Measurements from ENCODE around the gene EBP. TPM values are rescaled to one million over a fixed set of nuclear protein-coding genes. Genes with fewer than 3 reads are reported as not detected.

EBP gene
- total and polyA plus RNA-seq, 2 donors (not counting 3 experiments of a cell fraction or from before 2014, with no cell fraction given): 102 to 183 TPM

DNA sequence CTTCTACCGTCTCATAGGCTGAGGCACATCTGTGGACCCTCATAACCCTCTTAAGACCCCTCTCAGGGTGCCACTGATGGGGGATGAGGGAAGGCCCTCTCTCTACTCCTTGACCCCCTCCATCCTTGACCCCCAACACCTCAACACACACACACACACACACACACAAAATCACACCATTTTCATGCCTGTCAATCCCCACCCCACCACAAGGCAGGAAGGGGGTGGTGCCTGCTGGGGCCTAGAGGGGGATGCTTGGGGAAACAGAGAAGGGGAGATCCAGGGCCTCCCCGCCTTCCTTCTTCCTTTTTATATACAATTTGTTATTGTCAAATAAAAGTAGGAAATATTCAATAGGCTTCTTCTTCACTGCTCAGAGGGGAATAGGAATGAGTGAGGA is 1.2 kb upstream of the EBP start:
- H3K4me3 ChIP-seq (replicated peaks in 1 of 3; ENCODE audit: insufficient read depth in 1 of 3, low read depth in 1 of 3, low read length in 3 of 3): no peak overlapping the region
- H3K4me1 ChIP-seq (ENCODE audit: control insufficient read depth, extremely low read depth, insufficient read depth, low read length): peaks cover 2% of the 10 kb centered on the region
- no peaks in the 10 kb centered on the region for H3K9me3 ChIP-seq (replicated peaks; ENCODE audit: control insufficient read depth, insufficient read depth, low read length)
- peaks cover 13% of the 10 kb centered on the region for H3K79me2 ChIP-seq (ENCODE audit: control insufficient read depth, insufficient read depth, low read length)
- no peaks in the 10 kb centered on the region for H3K27me3 ChIP-seq (ENCODE audit: control insufficient read depth in 2 of 2, insufficient read depth in 2 of 2, low read length in 2 of 2)
- no peaks in the 10 kb centered on the region for H4K20me1 ChIP-seq (replicated peaks; ENCODE audit: control insufficient read depth, extremely low read depth, insufficient read depth, low read length)
- TF ChIP-seq POLR2AphosphoS5 (IDR thresholded peaks at IDR 0.05; ENCODE audit: insufficient read depth, low read depth, low read length) (no peak), POLR2A (IDR thresholded peaks at IDR 0.05; ENCODE audit: low read depth, low read length) (no peak), MYC (IDR thresholded peaks at IDR 0.05; ENCODE audit: low read depth, low read length) (no peak), GATA2 (IDR thresholded peaks at IDR 0.05; ENCODE audit: insufficient read depth, insufficient read length, low read depth, low read length) (no peak), JUN (IDR thresholded peaks at IDR 0.05; ENCODE audit: borderline replicate concordance, insufficient read depth, insufficient read length, low read depth) (no peak), MAX (IDR thresholded peaks at IDR 0.05; ENCODE audit: insufficient read depth, insufficient read length) (no peak), EZH2 (IDR thresholded peaks at IDR 0.05; ENCODE audit: borderline replicate concordance, low read depth, low read length, severe bottlenecking) (no peak), FOS (IDR thresholded peaks at IDR 0.05; ENCODE audit: borderline replicate concordance, insufficient read depth, low read length) (no peak)
- TF ChIP-seq, protein P1, sequence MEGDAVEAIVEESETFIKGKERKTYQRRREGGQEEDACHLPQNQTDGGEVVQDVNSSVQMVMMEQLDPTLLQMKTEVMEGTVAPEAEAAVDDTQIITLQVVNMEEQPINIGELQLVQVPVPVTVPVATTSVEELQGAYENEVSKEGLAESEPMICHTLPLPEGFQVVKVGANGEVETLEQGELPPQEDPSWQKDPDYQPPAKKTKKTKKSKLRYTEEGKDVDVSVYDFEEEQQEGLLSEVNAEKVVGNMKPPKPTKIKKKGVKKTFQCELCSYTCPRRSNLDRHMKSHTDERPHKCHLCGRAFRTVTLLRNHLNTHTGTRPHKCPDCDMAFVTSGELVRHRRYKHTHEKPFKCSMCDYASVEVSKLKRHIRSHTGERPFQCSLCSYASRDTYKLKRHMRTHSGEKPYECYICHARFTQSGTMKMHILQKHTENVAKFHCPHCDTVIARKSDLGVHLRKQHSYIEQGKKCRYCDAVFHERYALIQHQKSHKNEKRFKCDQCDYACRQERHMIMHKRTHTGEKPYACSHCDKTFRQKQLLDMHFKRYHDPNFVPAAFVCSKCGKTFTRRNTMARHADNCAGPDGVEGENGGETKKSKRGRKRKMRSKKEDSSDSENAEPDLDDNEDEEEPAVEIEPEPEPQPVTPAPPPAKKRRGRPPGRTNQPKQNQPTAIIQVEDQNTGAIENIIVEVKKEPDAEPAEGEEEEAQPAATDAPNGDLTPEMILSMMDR (IDR thresholded peaks at IDR 0.05; ENCODE audit: extremely low read depth in 1 of 2, insufficient read depth in 1 of 2, low read depth in 1 of 2, low read length in 2 of 2): no peak
- dilution Hi-C loops (cut with MboI; ENCODE audit: extremely low pct_ligation_motif_present, low sequenced_read_pairs): no loop called here
- DNase-seq (ENCODE audit: low read depth, low spot score) (no peak), FAIRE-seq (no peak)
- H3K27ac ChIP-seq (ENCODE audit: insufficient read depth, low read depth, low read length): no peak overlapping the region
- BruUV-seq (replicated peaks): no TSS peak
- no peaks in the 10 kb centered on the region for H3K9me1 ChIP-seq (replicated peaks; ENCODE audit: control insufficient read depth, extremely low read depth, insufficient read depth, low read length)
- no peak overlapping the region for H3K9ac ChIP-seq (replicated peaks; ENCODE audit: extremely low read depth, insufficient read depth, low read length)
- H3K4me2 ChIP-seq (ENCODE audit: insufficient read depth, low read length): no peak overlapping the region
- no peak overlapping the region for H2AFZ ChIP-seq (ENCODE audit: low read depth, low read length)
- POLR2A ChIA-PET: no interaction called here
- no peaks in the 10 kb centered on the region for H3K36me3 ChIP-seq (ENCODE audit: control insufficient read depth in 2 of 2, extremely low read depth in 1 of 2, insufficient read depth in 2 of 2, low read length in 2 of 2)
- CTCF ChIA-PET: no interaction called here
- intact Hi-C loops (cut with micrococcal nuclease): loop anchor here (5.0 kb wide), 2 partner anchors 43 to 72 kb away; partner anchors contain the start of gene FTSJ1
